GM12878 (cell line): Measurements from ENCODE around the gene LTV1. TPM values are rescaled to one million over a fixed set of nuclear protein-coding genes. Genes with fewer than 3 reads are reported as not detected.

Experiments used
- ATAC-seq: fragments of 200-7000 bp; cut with Tn5 transposase; 3 replicates; pipeline ENCODE4 v1.9.1; 2020; ENCODE audit warnings: mild to moderate bottlenecking, moderate library complexity
- BruUV-seq: library from RNA; stranded (reverse); fragments of 400-500 nt; replicated peaks from 2 replicates; lab custom pipeline; 2021; lab: Mats Ljungman, UMichigan
- CTCF ChIA-PET: fragments of 300-600 bp; sonication (Branson Sonifier 250); formaldehyde crosslinking; extraction: SDS; loops from one replicate; lab custom pipeline; 2021; ENCODE audit warnings: inconsistent platforms; lab: Yijun Ruan, JAX
- POLR2A ChIA-PET: fragments of 350-600 bp; formaldehyde crosslinking; extraction: SDS; loops from one replicate; lab custom pipeline; 2021; ENCODE audit warnings: inconsistent platforms; lab: Charles Lee
- RAD21 ChIA-PET: fragments of 300-600 bp; sonication (Branson Sonifier 250); formaldehyde crosslinking; loops from one replicate; lab custom pipeline; 2023; ENCODE audit warnings: antibody characterized with exemption; ENCODE audit not compliant: unreplicated experiment; lab: Charles Lee
- SMC1A ChIA-PET: fragments of 300-600 bp; sonication (Branson Sonifier 250); formaldehyde crosslinking; loops from one replicate; lab custom pipeline; 2023; ENCODE audit not compliant: unreplicated experiment, uncharacterized antibody; lab: Charles Lee
- DNase-seq: peaks from one replicate; pipeline ENCODE4 v3.0.0-alpha.2; 2011; ENCODE audit warnings: low read depth, low spot score
- FAIRE-seq: peaks from 3 replicates; lab custom pipeline; 2011; peaks lifted over from hg19 to GRCh38; lab: Jason Lieb, UNC
- H2AFZ ChIP-seq: 2 replicates; pipeline ENCODE4 v1.6.0; 2011; ENCODE audit warnings: low read depth, low read length, control low read depth; ENCODE audit not compliant: control insufficient read depth
- H3K27ac ChIP-seq: 2 replicates; pipeline ENCODE4 v1.5.1; 2011; ENCODE audit warnings: control low read depth; ENCODE audit not compliant: control insufficient read depth, insufficient read depth
- H3K27me3 ChIP-seq, 2 experiments: replicated peaks in 1 of 2; 2 replicates each; pipeline versions ENCODE4 v1.6.0 to v1.6.1; 2011; ENCODE audit warnings: low read length in 1 of 2; ENCODE audit not compliant: control insufficient read depth in 2 of 2, insufficient read depth in 2 of 2
- H3K36me3 ChIP-seq, 2 experiments: 2 replicates each; pipeline ENCODE4 v1.5.1; 2011; ENCODE audit warnings: low read length in 1 of 2; ENCODE audit not compliant: control insufficient read depth in 2 of 2, insufficient read depth in 2 of 2
- H3K4me1 ChIP-seq: 2 replicates; pipeline ENCODE4 v1.6.1; 2011; ENCODE audit warnings: mild to moderate bottlenecking, low read length, moderate library complexity, mixed read lengths; ENCODE audit not compliant: control insufficient read depth, insufficient read depth
- H3K4me2 ChIP-seq: 2 replicates; pipeline ENCODE4 v1.6.0; 2011; ENCODE audit warnings: control low read depth; ENCODE audit not compliant: control insufficient read depth, insufficient read depth
- H3K4me3 ChIP-seq: fragments of 200-600 bp; sonication (generic); 2 replicates; pipeline ENCODE4 v1.5.1; 2016
- H3K79me2 ChIP-seq: 2 replicates; pipeline ENCODE4 v1.6.0; 2011; ENCODE audit warnings: low read length; ENCODE audit not compliant: control insufficient read depth, insufficient read depth
- H3K9ac ChIP-seq: 2 replicates; pipeline ENCODE4 v1.8.0; 2011; ENCODE audit warnings: low read length, control low read depth, mixed read lengths; ENCODE audit not compliant: control insufficient read depth, insufficient read depth
- H3K9me3 ChIP-seq: replicated peaks from 3 replicates; pipeline ENCODE4 v1.5.1; 2011; ENCODE audit warnings: mild to moderate bottlenecking, low read length; ENCODE audit not compliant: control insufficient read depth, insufficient read depth
- H4K20me1 ChIP-seq: 2 replicates; pipeline ENCODE4 v1.6.0; 2011; ENCODE audit not compliant: control insufficient read depth, insufficient read depth
- ATF2 ChIP-seq: IDR thresholded peaks from 2 replicates; pipeline ENCODE4 v1.6.1; 2012; ENCODE audit warnings: low read length, inconsistent platforms
- BACH1 ChIP-seq: fragments of 450-650 bp; IDR thresholded peaks from 2 replicates; pipeline ENCODE4 v1.6.1; 2017; ENCODE audit warnings: mild to moderate bottlenecking, borderline replicate concordance
- CHD4 ChIP-seq: fragments of 200-600 bp; sonication (generic); IDR thresholded peaks from 2 replicates; pipeline ENCODE4 v1.6.1; 2016; ENCODE audit warnings: mild to moderate bottlenecking
- E4F1 ChIP-seq: fragments of 450-650 bp; IDR thresholded peaks from 2 replicates; pipeline ENCODE4 v1.6.1; 2018; ENCODE audit warnings: borderline replicate concordance, mild to moderate bottlenecking; ENCODE audit not compliant: partially characterized antibody
- EZH2 ChIP-seq: IDR thresholded peaks from 2 replicates; pipeline ENCODE4 v1.6.1; 2012; ENCODE audit warnings: low read depth, mild to moderate bottlenecking, control low read depth, inconsistent platforms, low read length, borderline replicate concordance; ENCODE audit not compliant: control insufficient read depth
- FOXK2 ChIP-seq: fragments of 450-650 bp; IDR thresholded peaks from 2 replicates; pipeline ENCODE4 v1.6.1; 2017; ENCODE audit warnings: mild to moderate bottlenecking, moderate library complexity
- ZSCAN29 ChIP-seq: fragments of 450-650 bp; IDR thresholded peaks from 2 replicates; pipeline ENCODE4 v1.6.1; 2017; ENCODE audit warnings: mild to moderate bottlenecking, moderate library complexity
- WGBS: methylation state at CpG from one replicate; pipeline ENCODE4 v1.1.6; 2016; ENCODE audit warnings: low lambda C conversion rate; ENCODE audit not compliant: insufficient replicate concordance, insufficient coverage; ENCODE audit errors: missing lambda C conversion rate; 5-methylcytosine and 5-hydroxymethylcytosine counted together
- in situ Hi-C: fragments of 300-500 bp; cut with MboI; formaldehyde crosslinking; loops from 9 replicates; pipeline ENCODE4 v1.14.3; 2018; ENCODE audit warnings: mixed read lengths
- intact Hi-C: fragments of 100-400 bp; cut with micrococcal nuclease; formaldehyde crosslinking; loops from one replicate; pipeline ENCODE4 v1.14.2; 2022; ENCODE audit not compliant: unreplicated experiment
- polyA plus RNA-seq, 11 experiments: library from polyadenylated mRNA; depleted of rRNA in 4 of 11; unstranded in 6 of 11; stranded (reverse) in 5 of 11; fragments of >200 nt; fragmentation: Nextera tagmentation in 4 of 11; fragmentation: Illumina TruSeq in 1 of 11; extraction: Ambion mirVana in 4 of 11; extraction: Trizol in 1 of 11; gene quantifications; 1 replicate in 1 of 11; 2 replicates in 10 of 11; pipeline versions ENCODE4 v1.2.1 to v1.2.3, GENCODE V29; 2011 to 2016; ENCODE audit warnings: inconsistent platforms in 2 of 11, missing spikeins in 2 of 11, low read depth in 1 of 11
- total RNA-seq, 4 experiments: library from RNA; depleted of rRNA in 3 of 4; stranded (reverse); fragments of >200 nt in 3 of 4; fragmentation: Illumina TruSeq in 1 of 4; extraction: Trizol in 1 of 4; gene quantifications; 2 replicates each; pipeline versions ENCODE4 v1.2.1 to v1.2.3, GENCODE V29; 2013 to 2021

Gene LTV1
- total and polyA plus RNA-seq, 10 of the 15 experiments (the other 5 are each of a cell fraction or from before 2014, with no cell fraction given): 22.3 to 66.4 (median 52.0) TPM

GRCh38 chr6:143882401-143882930 is 39.3 kb downstream of the LTV1 start:
- ChIA-PET RAD21 (no interaction called here), SMC1A (interaction anchor here (0.6 kb wide), 1 partner anchor 140 kb away, joined by 3 read pairs; no protein-coding TSS in a partner anchor), POLR2A (no interaction called here), CTCF (no interaction called here)
- no peak overlapping the region for H3K9ac ChIP-seq
- no peak overlapping the region for H3K4me2 ChIP-seq
- in situ Hi-C loops (no loop called here), intact Hi-C loops (no loop called here)
- no peaks in the 10 kb centered on the region for H3K79me2 ChIP-seq
- no TSS peak for BruUV-seq
- ATAC-seq (no peak), FAIRE-seq (no peak), DNase-seq (no peak)
- no peaks in the 10 kb centered on the region for H3K36me3 ChIP-seq
- no peak overlapping the region for H3K4me3 ChIP-seq
- H4K20me1 ChIP-seq: no peaks in the 10 kb centered on the region
- TF ChIP-seq ZSCAN29 (no peak), FOXK2 (no peak), CHD4 (no peak), BACH1 (no peak), EZH2 (no peak), E4F1 (no peak), ATF2 (no peak)
- H3K27ac ChIP-seq: no peak overlapping the region
- 0 out of 4 replicates have a peak, but pooled peaks cover 0 to 1% of the 10 kb centered on the region in 2 experiments for H3K27me3 ChIP-seq
- H3K4me1 ChIP-seq: no peaks in the 10 kb centered on the region
- H3K9me3 ChIP-seq: no peaks in the 10 kb centered on the region; the same call in 1 of the 3 replicates
- WGBS: 79% methylated on average over 2 of the region's 2 CpGs
- H2AFZ ChIP-seq: no peak overlapping the region
